HEK293 (cell line): ENCODE measurements around the gene CYTH3.

Experiments
- CTCF ChIA-PET: fragments of 350-600 bp; formaldehyde crosslinking; extraction: SDS; loops from one replicate; lab custom pipeline; 2021; ENCODE audit warnings: antibody characterized with exemption; lab: Yijun Ruan, JAX
- POLR2A ChIA-PET: fragments of 300-600 bp; formaldehyde crosslinking; extraction: SDS; loops from one replicate; lab custom pipeline; 2020; ENCODE audit warnings: antibody characterized with exemption, inconsistent platforms; lab: Yijun Ruan, JAX
- H3K27ac ChIP-seq: fragments of 200-500 bp; sonication (Bioruptor generic); 2 replicates; pipeline ENCODE4 v1.5.1; 2014; ENCODE audit warnings: low read depth, low read length, control low read depth, inconsistent platforms; ENCODE audit errors: extremely low read depth
- H3K36me3 ChIP-seq, 2 experiments: fragments of 200-500 bp in 1 of 2; sonication (Bioruptor generic) in 1 of 2; 1 replicate in 1 of 2; 2 replicates in 1 of 2; pipeline ENCODE4 v1.5.1; 2014 to 2017; ENCODE audit warnings: inconsistent platforms in 2 of 2, low read length in 2 of 2; ENCODE audit not compliant: control insufficient read depth in 2 of 2, insufficient read depth in 1 of 2
- H3K4me1 ChIP-seq: fragments of 200-500 bp; sonication (Bioruptor generic); 2 replicates; pipeline ENCODE4 v1.5.1; 2014; ENCODE audit warnings: mild to moderate bottlenecking, low read length, inconsistent platforms; ENCODE audit not compliant: control insufficient read depth, insufficient read depth
- H3K4me3 ChIP-seq: 2 replicates; pipeline ENCODE4 v1.5.1; 2011; ENCODE audit warnings: low read depth, mild to moderate bottlenecking, control low read depth, low read length, moderate library complexity
- H3K9me3 ChIP-seq: fragments of 200-500 bp; sonication (Bioruptor generic); 2 replicates; pipeline ENCODE4 v1.5.1; 2014; ENCODE audit warnings: low read depth, low read length, inconsistent platforms; ENCODE audit not compliant: control insufficient read depth, insufficient read depth
- EGR2 ChIP-seq: fragments of 450-650 bp; formaldehyde crosslinking; IDR thresholded peaks from 2 replicates; pipeline ENCODE4 v1.5.1; 2016; ENCODE audit warnings: low read depth, missing biosample characterization, missing genetic modification characterization
- HOXD13 ChIP-seq: sonication (generic); formaldehyde crosslinking; IDR thresholded peaks from 2 replicates; pipeline ENCODE4 v1.8.0; 2022; ENCODE audit warnings: missing genetic modification reagents, borderline replicate concordance
- OSR2 ChIP-seq: fragments of 450-650 bp; formaldehyde crosslinking; IDR thresholded peaks from 2 replicates; pipeline ENCODE4 v1.5.1; 2016; ENCODE audit warnings: missing biosample characterization, missing genetic modification characterization
- REST ChIP-seq: fragments of 450-650 bp; formaldehyde crosslinking; IDR thresholded peaks from 2 replicates; pipeline ENCODE4 v1.5.1; 2016; ENCODE audit warnings: missing biosample characterization, missing genetic modification characterization
- SP2 ChIP-seq: fragments of 450-650 bp; formaldehyde crosslinking; IDR thresholded peaks from 2 replicates; pipeline ENCODE4 v1.5.1; 2016; ENCODE audit warnings: missing biosample characterization, missing genetic modification characterization
- YY1 ChIP-seq: fragments of 450-650 bp; formaldehyde crosslinking; IDR thresholded peaks from 2 replicates; pipeline ENCODE4 v1.5.1; 2018; ENCODE audit warnings: missing biosample characterization, missing genetic modification characterization
- ZNF121 ChIP-seq: fragments of 450-650 bp; formaldehyde crosslinking; IDR thresholded peaks from 2 replicates; pipeline ENCODE4 v1.5.1; 2016; ENCODE audit warnings: missing biosample characterization, missing genetic modification characterization
- ZNF16 ChIP-seq: fragments of 450-650 bp; formaldehyde crosslinking; IDR thresholded peaks from 2 replicates; pipeline ENCODE4 v1.5.1; 2016; ENCODE audit warnings: low read depth, missing biosample characterization, missing genetic modification characterization
- ZNF214 ChIP-seq: fragments of 450-650 bp; formaldehyde crosslinking; IDR thresholded peaks from 2 replicates; pipeline ENCODE4 v1.5.1; 2017; ENCODE audit warnings: missing biosample characterization, mild to moderate bottlenecking, missing genetic modification characterization, borderline replicate concordance
- ZNF23 ChIP-seq: fragments of 450-650 bp; formaldehyde crosslinking; IDR thresholded peaks from 2 replicates; pipeline ENCODE4 v1.5.1; 2016; ENCODE audit warnings: missing biosample characterization, missing genetic modification characterization, borderline replicate concordance
- ZNF24 ChIP-seq: fragments of 450-650 bp; formaldehyde crosslinking; IDR thresholded peaks from 2 replicates; pipeline ENCODE4 v1.5.1; 2016; ENCODE audit warnings: missing biosample characterization, missing genetic modification characterization
- ZNF354C ChIP-seq: fragments of 450-650 bp; formaldehyde crosslinking; IDR thresholded peaks from 2 replicates; pipeline ENCODE4 v1.5.1; 2016; ENCODE audit warnings: missing biosample characterization, missing genetic modification characterization, low read depth, borderline replicate concordance
- ZNF549 ChIP-seq: fragments of 450-650 bp; IDR thresholded peaks from 2 replicates; pipeline ENCODE4 v1.5.1; 2018; ENCODE audit warnings: missing biosample characterization, missing genetic modification characterization, mild to moderate bottlenecking, inconsistent platforms, moderate library complexity
- ZNF555 ChIP-seq: fragments of 450-650 bp; formaldehyde crosslinking; conservative IDR thresholded peaks from 2 replicates; pipeline ENCODE4 v1.5.1; 2017; ENCODE audit warnings: missing biosample characterization, mild to moderate bottlenecking, missing genetic modification characterization, inconsistent platforms
- ZNF596 ChIP-seq: fragments of 450-650 bp; IDR thresholded peaks from 2 replicates; pipeline ENCODE4 v1.5.0; 2018; ENCODE audit warnings: missing biosample characterization, mild to moderate bottlenecking, missing genetic modification characterization, moderate library complexity
- ZNF621 ChIP-seq: fragments of 450-650 bp; formaldehyde crosslinking; IDR thresholded peaks from 2 replicates; pipeline ENCODE4 v1.5.1; 2017; ENCODE audit warnings: missing biosample characterization, missing genetic modification characterization
- ZNF629 ChIP-seq: fragments of 450-650 bp; formaldehyde crosslinking; IDR thresholded peaks from 2 replicates; pipeline ENCODE4 v1.5.1; 2017; ENCODE audit warnings: missing biosample characterization, missing genetic modification characterization
- ZNF670 ChIP-seq: fragments of 450-650 bp; formaldehyde crosslinking; IDR thresholded peaks from 2 replicates; pipeline ENCODE4 v1.5.1; 2016; ENCODE audit warnings: missing biosample characterization, missing genetic modification characterization, low read depth
- ZNF677 ChIP-seq: fragments of 450-650 bp; IDR thresholded peaks from 2 replicates; pipeline ENCODE4 v1.5.0; 2018; ENCODE audit warnings: missing biosample characterization, mild to moderate bottlenecking, missing genetic modification characterization, moderate library complexity
- ZNF704 ChIP-seq: fragments of 450-650 bp; formaldehyde crosslinking; IDR thresholded peaks from 2 replicates; pipeline ENCODE4 v1.5.1; 2016; ENCODE audit warnings: missing biosample characterization, missing genetic modification characterization
- ZNF777 ChIP-seq: fragments of 450-650 bp; formaldehyde crosslinking; IDR thresholded peaks from 2 replicates; pipeline ENCODE4 v1.5.1; 2017; ENCODE audit warnings: missing biosample characterization, missing genetic modification characterization, borderline replicate concordance
- ZNF830 ChIP-seq: fragments of 450-650 bp; IDR thresholded peaks from 2 replicates; pipeline ENCODE4 v1.5.0; 2018; ENCODE audit warnings: missing biosample characterization, missing genetic modification characterization, low read depth, mild to moderate bottlenecking, moderate library complexity
- TF ChIP-seq, protein P1 (sequence below): fragments of 450-650 bp; formaldehyde crosslinking; IDR thresholded peaks from 2 replicates; pipeline ENCODE4 v1.5.1; 2017; ENCODE audit warnings: missing biosample characterization, missing genetic modification characterization

Gene CYTH3

DNA sequence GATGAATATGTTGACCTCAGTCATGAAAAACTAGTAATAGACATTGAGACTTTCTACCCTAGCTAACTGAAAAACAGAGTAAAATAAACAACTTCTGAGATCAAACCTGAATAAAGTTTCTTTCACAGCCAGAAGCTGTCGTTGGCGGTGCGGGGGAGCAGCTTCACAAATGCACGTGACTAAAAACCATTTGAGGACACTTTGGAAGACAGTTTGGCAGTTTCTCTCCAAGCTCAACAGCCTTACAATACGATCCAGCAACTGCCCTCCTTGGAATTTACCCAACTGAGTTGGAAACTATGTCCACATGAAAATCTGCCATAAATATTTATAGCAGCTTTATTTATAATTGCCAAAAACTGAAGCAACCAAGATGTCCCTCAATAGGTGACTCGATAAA, 63.1 kb downstream of the CYTH3 start (continued):
- TF ChIP-seq ZNF555 (no peak), ZNF549 (no peak), ZNF704 (tag by site-specific recombination) (no peak)
- TF ChIP-seq, protein P1, sequence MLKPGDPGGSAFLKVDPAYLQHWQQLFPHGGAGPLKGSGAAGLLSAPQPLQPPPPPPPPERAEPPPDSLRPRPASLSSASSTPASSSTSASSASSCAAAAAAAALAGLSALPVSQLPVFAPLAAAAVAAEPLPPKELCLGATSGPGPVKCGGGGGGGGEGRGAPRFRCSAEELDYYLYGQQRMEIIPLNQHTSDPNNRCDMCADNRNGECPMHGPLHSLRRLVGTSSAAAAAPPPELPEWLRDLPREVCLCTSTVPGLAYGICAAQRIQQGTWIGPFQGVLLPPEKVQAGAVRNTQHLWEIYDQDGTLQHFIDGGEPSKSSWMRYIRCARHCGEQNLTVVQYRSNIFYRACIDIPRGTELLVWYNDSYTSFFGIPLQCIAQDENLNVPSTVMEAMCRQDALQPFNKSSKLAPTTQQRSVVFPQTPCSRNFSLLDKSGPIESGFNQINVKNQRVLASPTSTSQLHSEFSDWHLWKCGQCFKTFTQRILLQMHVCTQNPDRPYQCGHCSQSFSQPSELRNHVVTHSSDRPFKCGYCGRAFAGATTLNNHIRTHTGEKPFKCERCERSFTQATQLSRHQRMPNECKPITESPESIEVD (tag by site-specific recombination): no peak

DNA sequence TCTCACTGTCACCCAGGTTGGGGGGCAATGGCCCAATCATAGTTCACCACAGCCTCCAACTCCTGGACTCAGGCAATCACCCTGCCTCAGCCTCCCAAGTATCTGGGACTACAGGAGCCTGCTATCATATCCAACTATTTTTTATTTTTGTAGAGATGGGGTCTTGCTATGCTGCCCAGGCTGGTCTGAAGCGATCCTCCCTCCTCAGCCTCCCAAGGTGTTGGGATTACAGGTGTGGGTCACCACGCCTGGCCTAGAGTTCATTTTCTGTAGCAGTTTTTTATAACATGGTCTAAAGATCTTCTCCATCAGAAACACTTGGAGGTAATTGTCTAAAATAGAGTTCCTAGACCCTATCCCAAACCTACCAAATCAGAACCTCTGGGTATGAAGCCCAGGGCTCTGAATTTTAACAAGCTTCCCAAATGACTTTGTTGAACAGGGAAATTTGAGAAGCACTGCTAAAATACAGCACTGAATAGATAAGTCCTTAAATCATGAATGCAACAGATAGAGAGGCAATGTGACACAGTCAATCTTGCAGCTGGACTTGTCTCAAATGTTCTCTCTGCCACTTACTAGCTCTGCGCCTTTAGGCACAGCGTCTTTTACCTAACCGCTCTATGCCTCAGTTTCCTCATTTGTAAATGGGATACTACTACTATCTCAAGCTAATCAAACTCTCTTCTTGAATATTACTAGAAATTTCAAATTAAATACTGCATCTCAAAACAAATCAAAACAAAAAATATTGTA, 63.7 kb downstream of the CYTH3 start:
- H3K27ac ChIP-seq: no peak overlapping the region
- no peak overlapping the region for H3K4me3 ChIP-seq
- no peaks in the 10 kb centered on the region for H3K9me3 ChIP-seq
- H3K4me1 ChIP-seq: peaks cover 4% of the 10 kb centered on the region; the same call in 1 of the 2 replicates
- ChIA-PET POLR2A (no interaction called here), CTCF (interaction anchor here (0.6 to 1.7 kb wide), 4 partner anchors 11 to 498 kb away, joined by 3 to 4 read pairs (median 4); partner anchors contain the start of gene ZNF12)
- TF ChIP-seq OSR2: no peak
- 0 out of 2 replicates have a peak, but pooled peaks have one; percentile 34 for TF ChIP-seq ZNF121 (tag by site-specific recombination)
- TF ChIP-seq REST (tag by site-specific recombination): no peak
- TF ChIP-seq ZNF621 (tag by site-specific recombination): no peak
- TF ChIP-seq HOXD13: no peak
- no peaks in the 10 kb centered on the region for H3K36me3 ChIP-seq

DNA sequence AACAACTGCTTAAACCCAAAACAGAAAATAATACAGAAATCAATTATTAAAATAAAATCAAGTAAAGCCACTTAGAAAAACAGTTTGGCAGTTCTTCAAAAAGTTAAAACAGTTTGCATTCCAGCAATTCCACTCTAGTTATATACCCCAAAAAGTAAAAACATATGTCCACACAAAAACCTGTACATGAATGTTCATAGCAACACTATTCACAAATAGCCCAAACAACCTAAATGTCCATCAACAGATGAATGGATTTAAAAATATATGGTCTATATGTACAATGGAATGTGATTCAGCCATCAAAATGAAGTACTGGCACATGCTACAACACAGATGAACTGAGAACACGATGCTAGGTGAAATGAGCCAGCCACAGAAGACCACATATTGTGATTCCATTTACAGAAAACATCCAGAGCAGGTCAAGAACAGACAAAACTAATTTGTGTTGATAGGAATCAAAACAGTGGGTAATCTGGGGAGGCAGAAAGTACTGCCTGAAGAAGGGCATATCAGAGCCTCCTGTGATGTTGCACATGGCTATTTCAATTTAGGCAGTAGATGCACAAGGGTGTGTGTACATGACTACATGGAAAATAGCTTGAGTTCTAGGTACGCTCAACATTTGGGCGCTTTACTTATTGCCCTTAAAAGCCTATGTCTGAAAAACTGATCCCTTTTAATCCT, 66.3 kb downstream of the CYTH3 start:
- CTCF ChIA-PET: no interaction called here
- POLR2A ChIA-PET: interaction anchor here (0.7 kb wide), 1 partner anchor 25 kb away, joined by 3 read pairs; no protein-coding TSS in a partner anchor
- H3K27ac ChIP-seq: no peak overlapping the region

More for the DNA sequence above, 66.3 kb downstream of the CYTH3 start:
- Histone ChIP-seq H3K9me3 (no peaks in the 10 kb centered on the region), H3K4me1 (peaks cover 4% of the 10 kb centered on the region; the same call in 1 of the 2 replicates), H3K4me3 (no peak overlapping the region), H3K36me3 (no peaks in the 10 kb centered on the region)
- TF ChIP-seq SP2 (tag by site-specific recombination): no peak
- no peak for TF ChIP-seq ZNF670 (tag by site-specific recombination)
- no peak for TF ChIP-seq ZNF830 (tag by site-specific recombination)
- TF ChIP-seq ZNF596: no peak
- no peak for TF ChIP-seq ZNF677
- no peak for TF ChIP-seq ZNF621 (tag by site-specific recombination)
- no peak for TF ChIP-seq ZNF629 (tag by site-specific recombination)
- no peak for TF ChIP-seq ZNF214 (tag by site-specific recombination)
- TF ChIP-seq YY1: no peak
- no peak for TF ChIP-seq ZNF23 (tag by site-specific recombination)
- no peak for TF ChIP-seq ZNF354C
- no peak for TF ChIP-seq ZNF16 (tag by site-specific recombination)
- no peak for TF ChIP-seq ZNF777 (tag by site-specific recombination)
- no peak for TF ChIP-seq EGR2 (tag by site-specific recombination)
- TF ChIP-seq ZNF24: no peak
